ENCODE results near the gene GAB2.
"Not testable (repeated sequence)": the region's sequence is repeated elsewhere in the genome, so short reads cannot be mapped to it uniquely, and the experiment has no call there.

The GAB2 gene

GRCh38 chr11:78226684-78227680, 190.6 kb downstream of the GAB2 start:
- H3K36me3 Mint-ChIP-seq (ENCODE audit: low read depth) = peaks cover 76% of the 10 kb centered on the region

GRCh38 chr11:78224906-78225420, 192.7 kb downstream of the GAB2 start:
- H3K27me3 Mint-ChIP-seq (ENCODE audit: low read depth) = no peaks in the 10 kb centered on the region
- H3K9me3 Mint-ChIP-seq = no peaks in the 10 kb centered on the region
- peaks cover 78% of the 10 kb centered on the region for H3K36me3 Mint-ChIP-seq (ENCODE audit: low read depth)
- H3K4me3 Mint-ChIP-seq = no peak overlapping the region
- H3K4me1 Mint-ChIP-seq (ENCODE audit: low read depth) = peaks cover 57% of the 10 kb centered on the region
- no peak for DNase-seq (ENCODE audit: low spot score)
- H3K27ac Mint-ChIP-seq = peak overlapping the region; percentile 62

More at GRCh38 chr11:78226684-78227680, 190.6 kb downstream of the GAB2 start:
- peak overlapping the region; percentile 88 for H3K27ac Mint-ChIP-seq
- peak; percentile 27 for DNase-seq (ENCODE audit: low spot score)
- no peaks in the 10 kb centered on the region for H3K9me3 Mint-ChIP-seq
- peak overlapping the region; percentile 14 for H3K4me3 Mint-ChIP-seq
- H3K4me1 Mint-ChIP-seq (ENCODE audit: low read depth) = peaks cover 64% of the 10 kb centered on the region
- no peaks in the 10 kb centered on the region for H3K27me3 Mint-ChIP-seq (ENCODE audit: low read depth)

GRCh38 chr11:78224506-78224905, 193.1 kb downstream of the GAB2 start:
- Mint-ChIP-seq H3K27me3 (ENCODE audit: low read depth) (no peaks in the 10 kb centered on the region), H3K9me3 (no peaks in the 10 kb centered on the region), H3K4me3 (no peak overlapping the region), H3K36me3 (ENCODE audit: low read depth) (peaks cover 77% of the 10 kb centered on the region), H3K4me1 (ENCODE audit: low read depth) (peaks cover 53% of the 10 kb centered on the region), H3K27ac (peak overlapping the region; percentile 62)
- DNase-seq (ENCODE audit: low spot score) = no peak

DNA sequence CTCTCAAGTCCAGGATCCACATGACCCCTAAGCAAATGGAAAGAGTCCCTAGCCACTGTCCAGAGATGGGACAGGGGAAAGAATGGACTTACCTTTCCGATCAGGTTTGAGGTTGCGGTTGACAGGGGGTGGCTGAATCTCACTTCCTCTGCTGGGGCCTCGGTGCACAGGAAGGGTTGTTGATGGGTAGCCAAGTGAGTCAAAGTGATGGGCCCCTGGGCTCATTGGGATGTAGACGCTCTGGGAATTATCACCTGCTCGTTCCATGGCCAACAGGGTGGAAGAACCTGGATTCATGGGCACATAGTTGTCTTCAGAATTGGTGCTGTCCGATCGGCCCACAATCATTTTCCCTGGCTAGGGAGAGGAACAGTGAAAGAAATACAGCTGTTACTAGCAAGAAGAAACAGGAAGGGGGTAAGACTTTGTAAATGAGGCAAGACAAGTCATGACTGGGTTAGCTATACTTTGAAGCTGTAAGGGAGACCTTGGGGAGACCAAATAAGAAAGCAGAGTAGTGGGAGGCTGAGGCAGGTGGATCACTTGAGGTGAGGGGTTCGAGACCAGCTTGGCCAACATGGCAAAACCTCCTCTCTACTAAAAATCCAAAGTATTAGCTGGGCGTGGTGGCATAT, 194.2 kb downstream of the GAB2 start:
- no peaks in the 10 kb centered on the region for H3K9me3 Mint-ChIP-seq
- H3K27ac Mint-ChIP-seq = peak overlapping the region; percentile 73
- DNase-seq (ENCODE audit: low spot score) = no peak
- no peak overlapping the region for H3K4me3 Mint-ChIP-seq
- peaks cover 78% of the 10 kb centered on the region for H3K36me3 Mint-ChIP-seq (ENCODE audit: low read depth)
- peaks cover 43% of the 10 kb centered on the region for H3K4me1 Mint-ChIP-seq (ENCODE audit: low read depth)
- no peaks in the 10 kb centered on the region for H3K27me3 Mint-ChIP-seq (ENCODE audit: low read depth)

DNA sequence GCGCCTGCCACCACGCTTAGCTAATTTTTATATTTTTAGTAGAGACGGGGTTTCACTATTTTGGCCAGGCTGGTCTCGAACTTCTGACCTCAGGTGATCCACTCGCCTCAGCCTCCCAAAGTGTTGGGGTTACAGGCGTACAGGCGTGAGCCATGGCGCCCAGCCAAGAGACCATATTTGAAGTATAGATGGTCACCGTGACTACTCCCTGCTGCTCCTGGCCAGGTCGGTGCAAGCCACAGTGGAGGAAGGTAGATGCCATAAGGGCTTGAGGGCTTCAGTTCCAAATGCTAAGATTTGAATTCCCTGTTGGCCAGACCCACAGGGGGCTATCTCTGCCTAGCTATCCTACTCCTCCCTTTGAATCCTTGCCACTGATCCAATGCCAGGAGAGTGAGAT, 194.9 kb downstream of the GAB2 start:
- H3K27me3 Mint-ChIP-seq (ENCODE audit: low read depth); H3K4me3 Mint-ChIP-seq; H3K27ac Mint-ChIP-seq; H3K9me3 Mint-ChIP-seq; DNase-seq (ENCODE audit: low spot score): not testable (repeated sequence)
- peaks cover 83% of the 10 kb centered on the region for H3K36me3 Mint-ChIP-seq (ENCODE audit: low read depth)
- H3K4me1 Mint-ChIP-seq (ENCODE audit: low read depth) = peaks cover 41% of the 10 kb centered on the region

GRCh38 chr11:78221396-78222315, 196.0 kb downstream of the GAB2 start:
- no peak overlapping the region for H3K4me3 Mint-ChIP-seq
- H3K9me3 Mint-ChIP-seq = no peaks in the 10 kb centered on the region
- H3K27ac Mint-ChIP-seq = peak overlapping the region; percentile 26
- H3K27me3 Mint-ChIP-seq (ENCODE audit: low read depth) = no peaks in the 10 kb centered on the region
- peaks cover 38% of the 10 kb centered on the region for H3K4me1 Mint-ChIP-seq (ENCODE audit: low read depth)
- H3K36me3 Mint-ChIP-seq (ENCODE audit: low read depth) = peaks cover 83% of the 10 kb centered on the region
- DNase-seq (ENCODE audit: low spot score) = no peak

GRCh38 chr11:78220218-78221157, 197.1 kb downstream of the GAB2 start:
- DNase-seq (ENCODE audit: low spot score) = no peak
- Mint-ChIP-seq H3K4me3 (no peak overlapping the region), H3K27ac (peak overlapping the region; percentile 26), H3K4me1 (ENCODE audit: low read depth) (peaks cover 35% of the 10 kb centered on the region), H3K27me3 (ENCODE audit: low read depth) (no peaks in the 10 kb centered on the region), H3K9me3 (no peaks in the 10 kb centered on the region), H3K36me3 (ENCODE audit: low read depth) (peaks cover 82% of the 10 kb centered on the region)

- DNase-seq (ENCODE audit: low spot score) = no peak
- H3K27me3 Mint-ChIP-seq (ENCODE audit: low read depth) = no peaks in the 10 kb centered on the region
- H3K4me3 Mint-ChIP-seq = no peak overlapping the region
- no peaks in the 10 kb centered on the region for H3K9me3 Mint-ChIP-seq
- H3K27ac Mint-ChIP-seq = peak overlapping the region; percentile 49
- H3K36me3 Mint-ChIP-seq (ENCODE audit: low read depth) = peaks cover 80% of the 10 kb centered on the region
- H3K4me1 Mint-ChIP-seq (ENCODE audit: low read depth) = peaks cover 27% of the 10 kb centered on the region
These were observed 198.0 kb downstream of the GAB2 start for GRCh38 chr11:78219493-78220217.

- no peak overlapping the region for H3K4me3 Mint-ChIP-seq
- H3K27ac Mint-ChIP-seq = peak overlapping the region; percentile 64
- no peak for DNase-seq (ENCODE audit: low spot score)
- H3K36me3 Mint-ChIP-seq (ENCODE audit: low read depth) = peaks cover 79% of the 10 kb centered on the region
- no peaks in the 10 kb centered on the region for H3K9me3 Mint-ChIP-seq
- no peaks in the 10 kb centered on the region for H3K27me3 Mint-ChIP-seq (ENCODE audit: low read depth)
- peaks cover 24% of the 10 kb centered on the region for H3K4me1 Mint-ChIP-seq (ENCODE audit: low read depth)
These were observed 198.7 kb downstream of the GAB2 start for GRCh38 chr11:78218707-78219492.

DNA sequence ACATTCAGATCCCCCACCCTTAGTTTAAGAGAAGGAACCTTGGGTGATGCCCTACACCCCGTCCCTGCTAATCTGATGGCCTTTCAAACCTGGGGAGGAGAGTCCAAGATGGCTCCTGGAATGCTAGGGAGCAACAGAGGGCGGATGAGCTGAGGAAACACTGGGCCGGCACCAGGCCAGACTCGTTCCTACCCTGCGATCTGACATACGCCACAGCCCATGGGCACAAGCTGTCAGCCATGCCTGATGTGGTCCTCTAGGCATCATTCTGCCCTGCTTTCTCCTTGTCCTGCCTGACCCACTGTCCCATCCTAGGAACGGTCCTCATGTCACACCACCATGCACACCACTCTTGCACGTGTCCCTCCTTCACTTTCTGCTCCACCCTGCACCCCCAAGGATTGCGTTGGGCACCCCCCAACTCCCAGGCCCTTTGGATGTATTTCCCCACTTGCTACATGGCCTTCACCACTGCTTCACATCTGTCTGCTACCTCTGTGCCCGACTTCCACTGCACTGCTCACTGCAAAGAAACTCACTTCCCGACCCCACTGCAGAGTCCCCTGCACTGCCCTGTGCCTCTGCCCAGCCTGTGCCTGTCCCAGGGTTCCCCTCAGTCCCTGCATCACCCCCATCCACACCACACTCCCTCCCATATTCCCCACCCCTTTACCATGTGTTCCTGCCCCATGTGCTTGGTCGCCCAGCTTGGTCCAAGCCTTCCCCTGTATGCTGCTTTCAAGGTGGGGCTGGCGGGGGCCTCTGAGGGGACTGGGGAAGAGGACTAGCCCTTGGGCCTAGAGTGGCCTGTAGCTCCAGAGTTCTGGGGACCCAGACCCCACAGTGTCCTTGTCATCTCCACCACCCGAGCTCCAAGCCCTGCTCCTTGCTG, 199.7 kb downstream of the GAB2 start:
- Mint-ChIP-seq H3K4me3 (no peak overlapping the region), H3K36me3 (ENCODE audit: low read depth) (peaks cover 69% of the 10 kb centered on the region), H3K27me3 (ENCODE audit: low read depth) (no peaks in the 10 kb centered on the region), H3K9me3 (no peaks in the 10 kb centered on the region), H3K4me1 (ENCODE audit: low read depth) (peaks cover 20% of the 10 kb centered on the region), H3K27ac (peak overlapping the region; percentile 67)
- DNase-seq (ENCODE audit: low spot score) = no peak
